GM12865 (cell line): Measurements from ENCODE around the gene PHYH.

ENCODE experiments used
- DNase-seq: peaks from one replicate; pipeline ENCODE4 v3.0.0; 2010; ENCODE audit warnings: low read depth
- H3K4me3 ChIP-seq: 2 replicates; pipeline ENCODE4 v1.5.1; 2011; ENCODE audit warnings: mild to moderate bottlenecking, low read depth, low read length, control low read depth
- TF ChIP-seq, protein P1 (sequence below): IDR thresholded peaks from 2 replicates; pipeline ENCODE4 v1.5.1; 2011; ENCODE audit warnings: low read length, control low read depth, low read depth, inconsistent platforms; ENCODE audit not compliant: insufficient read depth; ENCODE audit errors: missing control alignments

PHYH gene

DNA sequence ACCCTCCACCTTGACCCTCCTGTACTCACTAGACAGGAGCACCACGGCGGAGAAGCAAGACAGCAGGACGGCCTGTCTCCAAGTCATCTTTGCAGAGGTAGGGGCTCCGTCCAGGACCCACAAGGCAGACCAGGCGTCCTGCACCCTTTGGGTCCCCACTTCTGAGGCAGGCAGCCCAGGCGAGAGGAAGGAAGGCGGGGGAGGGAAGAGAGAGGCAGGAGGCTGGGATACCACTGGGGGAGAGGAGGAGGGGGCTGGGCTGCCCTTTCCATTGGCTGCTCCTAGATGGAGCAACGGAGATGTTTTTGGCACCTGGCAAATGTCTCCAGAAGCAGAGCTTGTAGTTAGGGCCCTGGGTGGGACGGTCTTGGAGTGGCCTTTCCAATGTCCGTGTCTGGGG lies 65.7 kb downstream of the PHYH start, which contains the start of gene UCMA:
Gene UCMA (minus strand): TSS at position 203 of the 400 bp plus-strand sequence. CDS start 116 bp downstream, at position 87.
- H3K4me3 ChIP-seq: no peak within 1 kb of the TSS
- TF ChIP-seq, protein P1, sequence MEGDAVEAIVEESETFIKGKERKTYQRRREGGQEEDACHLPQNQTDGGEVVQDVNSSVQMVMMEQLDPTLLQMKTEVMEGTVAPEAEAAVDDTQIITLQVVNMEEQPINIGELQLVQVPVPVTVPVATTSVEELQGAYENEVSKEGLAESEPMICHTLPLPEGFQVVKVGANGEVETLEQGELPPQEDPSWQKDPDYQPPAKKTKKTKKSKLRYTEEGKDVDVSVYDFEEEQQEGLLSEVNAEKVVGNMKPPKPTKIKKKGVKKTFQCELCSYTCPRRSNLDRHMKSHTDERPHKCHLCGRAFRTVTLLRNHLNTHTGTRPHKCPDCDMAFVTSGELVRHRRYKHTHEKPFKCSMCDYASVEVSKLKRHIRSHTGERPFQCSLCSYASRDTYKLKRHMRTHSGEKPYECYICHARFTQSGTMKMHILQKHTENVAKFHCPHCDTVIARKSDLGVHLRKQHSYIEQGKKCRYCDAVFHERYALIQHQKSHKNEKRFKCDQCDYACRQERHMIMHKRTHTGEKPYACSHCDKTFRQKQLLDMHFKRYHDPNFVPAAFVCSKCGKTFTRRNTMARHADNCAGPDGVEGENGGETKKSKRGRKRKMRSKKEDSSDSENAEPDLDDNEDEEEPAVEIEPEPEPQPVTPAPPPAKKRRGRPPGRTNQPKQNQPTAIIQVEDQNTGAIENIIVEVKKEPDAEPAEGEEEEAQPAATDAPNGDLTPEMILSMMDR: no peak
- no peak for DNase-seq

DNA sequence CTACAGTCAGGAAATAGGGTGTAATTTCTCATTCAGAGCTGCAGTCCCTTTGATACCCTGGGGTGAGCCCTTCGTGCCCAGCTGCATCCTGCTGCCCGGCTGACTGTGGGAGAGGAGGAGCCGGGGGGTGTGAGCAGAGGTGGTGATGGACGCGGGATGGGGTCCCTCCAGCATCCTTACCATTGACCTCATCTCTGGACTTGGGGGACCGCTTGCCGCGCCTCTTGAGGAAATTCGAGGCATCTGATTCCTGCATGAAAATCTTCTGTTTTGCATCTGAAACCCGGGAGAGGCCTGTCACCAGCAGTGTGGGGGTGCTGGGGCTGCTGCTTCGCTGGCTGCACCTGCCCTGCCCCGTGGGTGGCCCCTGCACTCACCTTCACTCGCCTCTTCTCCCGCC lies 66.5 kb downstream of the PHYH start:
- no peak for DNase-seq
- TF ChIP-seq, protein P1: no peak
- H3K4me3 ChIP-seq: no peak overlapping the region

DNA sequence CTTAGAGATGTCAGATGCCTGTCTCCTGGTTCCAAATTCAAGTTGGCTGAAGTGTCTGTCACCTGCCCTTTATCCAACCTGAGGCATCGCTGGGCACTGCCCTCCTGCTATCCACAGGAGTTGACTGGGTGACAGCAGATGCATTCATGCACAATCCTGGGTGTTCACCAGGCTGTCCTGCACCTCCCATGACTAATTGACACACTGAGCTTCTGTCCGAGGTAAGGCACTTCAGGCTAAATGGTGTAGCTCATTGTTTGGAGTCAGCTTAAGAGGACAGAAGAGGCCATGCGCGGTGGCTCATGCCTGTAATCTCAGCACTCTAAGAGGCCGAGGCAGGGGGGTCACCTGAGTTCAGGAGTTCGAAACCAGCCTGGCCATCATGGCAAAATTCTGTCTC lies 68.1 kb downstream of the PHYH start:
- no peak for DNase-seq
- TF ChIP-seq, protein P1: no peak
- H3K4me3 ChIP-seq: no peak overlapping the region

DNA sequence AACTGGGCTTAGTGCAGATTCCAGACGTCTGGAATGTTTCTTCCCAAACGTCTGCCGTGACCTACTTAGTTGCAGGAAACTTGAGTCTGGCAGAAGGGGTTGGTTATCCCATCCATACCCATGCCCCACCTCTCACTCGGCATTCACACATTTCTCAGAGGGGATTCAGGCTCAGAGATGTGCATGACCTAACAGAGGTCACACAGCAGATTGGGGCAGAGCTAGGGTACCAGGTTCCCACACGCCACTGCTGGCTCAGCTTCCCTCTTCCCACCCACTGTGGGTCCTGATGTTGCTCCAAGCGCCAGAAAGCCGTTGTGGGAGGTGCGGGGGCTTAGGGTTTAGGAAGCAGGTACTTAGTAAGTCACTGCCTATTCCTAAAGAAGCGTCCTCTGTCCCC lies 68.7 kb downstream of the PHYH start:
- TF ChIP-seq, protein P1: no peak
- no peak overlapping the region for H3K4me3 ChIP-seq
- no peak for DNase-seq
